WTC11 (cell line): ENCODE measurements around the gene VAV2. TPM values are rescaled to one million over a fixed set of nuclear protein-coding genes. Genes with fewer than 3 reads are reported as not detected.

Experiments
- ATAC-seq: fragments of 200-7000 bp; cut with Tn5 transposase; 2 replicates; pipeline ENCODE4 v1.10.0; 2021; ENCODE audit warnings: mild to moderate bottlenecking, moderate library complexity
- CTCF ChIA-PET: fragments of 300-600 bp; sonication (Branson Sonifier 250); formaldehyde crosslinking; loops from one replicate; lab custom pipeline; 2021; ENCODE audit warnings: antibody characterized with exemption; lab: Charles Lee
- POLR2A ChIA-PET: fragments of 350-600 bp; sonication (Branson Sonifier 250); formaldehyde crosslinking; loops from one replicate; lab custom pipeline; 2021; ENCODE audit warnings: antibody characterized with exemption; lab: Charles Lee
- DNase-seq: peaks from one replicate; pipeline ENCODE4 v3.0.0; 2021; ENCODE audit warnings: low spot score
- H3K27ac Mint-ChIP-seq: 2 replicates; pipeline ENCODE4 v1.8.0; 2021; ENCODE audit warnings: mixed read lengths
- H3K27me3 Mint-ChIP-seq: 2 replicates; pipeline ENCODE4 v1.8.0; 2021; ENCODE audit warnings: low read depth, mild to moderate bottlenecking, moderate library complexity, mixed read lengths
- H3K36me3 Mint-ChIP-seq: 2 replicates; pipeline ENCODE4 v1.8.0; 2021; ENCODE audit warnings: mixed read lengths
- H3K4me1 Mint-ChIP-seq: 2 replicates; pipeline ENCODE4 v1.8.0; 2022; ENCODE audit warnings: mixed read lengths
- H3K4me3 Mint-ChIP-seq: 2 replicates; pipeline ENCODE4 v1.8.0; 2021; ENCODE audit warnings: mild to moderate bottlenecking, moderate library complexity, mixed read lengths
- H3K9me3 Mint-ChIP-seq: 2 replicates; pipeline ENCODE4 v1.8.0; 2021; ENCODE audit warnings: mixed read lengths
- AFF4 ChIP-seq: sonication (generic); formaldehyde crosslinking; IDR thresholded peaks from 2 replicates; pipeline ENCODE4 v1.8.1; 2023; ENCODE audit warnings: mild to moderate bottlenecking, missing genetic modification reagents, borderline replicate concordance
- GTF2I ChIP-seq: fragments of 250-450 bp; sonication (Bioruptor Pico); conservative IDR thresholded peaks from 2 replicates; pipeline ENCODE4 v1.4.0; 2021; ENCODE audit warnings: mild to moderate bottlenecking
- KAT7 ChIP-seq: sonication (generic); formaldehyde crosslinking; IDR thresholded peaks from 2 replicates; pipeline ENCODE4 v1.8.1; 2023; ENCODE audit warnings: missing genetic modification reagents, mild to moderate bottlenecking, borderline replicate concordance
- OVOL2 ChIP-seq: fragments of 250-450 bp; sonication (Bioruptor Pico); IDR thresholded peaks from 2 replicates; pipeline ENCODE4 v1.9.0; 2021; ENCODE audit warnings: mild to moderate bottlenecking, borderline replicate concordance
- PREB ChIP-seq: sonication (generic); formaldehyde crosslinking; IDR thresholded peaks from 2 replicates; pipeline ENCODE4 v1.8.1; 2022; ENCODE audit warnings: mild to moderate bottlenecking, missing genetic modification reagents, moderate library complexity, borderline replicate concordance
- RELA ChIP-seq: sonication (generic); formaldehyde crosslinking; IDR thresholded peaks from 2 replicates; pipeline ENCODE4 v1.8.1; 2022; ENCODE audit warnings: missing genetic modification reagents, mild to moderate bottlenecking, borderline replicate concordance
- SMAD3 ChIP-seq: sonication (generic); formaldehyde crosslinking; IDR thresholded peaks from 2 replicates; pipeline ENCODE4 v1.8.0; 2022; ENCODE audit warnings: missing genetic modification reagents, mild to moderate bottlenecking, borderline replicate concordance
- USF1 ChIP-seq: sonication (generic); formaldehyde crosslinking; IDR thresholded peaks from 2 replicates; pipeline ENCODE4 v1.8.0; 2022; ENCODE audit warnings: mild to moderate bottlenecking, missing genetic modification reagents
- USF2 ChIP-seq: sonication (generic); formaldehyde crosslinking; IDR thresholded peaks from 2 replicates; pipeline ENCODE4 v1.8.1; 2023; ENCODE audit warnings: mild to moderate bottlenecking, missing genetic modification reagents, moderate library complexity
- ZNF232 ChIP-seq: sonication (generic); formaldehyde crosslinking; IDR thresholded peaks from 2 replicates; pipeline ENCODE4 v1.8.0; 2022; ENCODE audit warnings: mild to moderate bottlenecking, missing genetic modification reagents
- ZNF423 ChIP-seq: fragments of 250-450 bp; sonication (Bioruptor Pico); IDR thresholded peaks from 2 replicates; pipeline ENCODE4 v2.1.2; 2022; ENCODE audit warnings: mild to moderate bottlenecking, moderate library complexity
- ZNF532 ChIP-seq: fragments of 250-450 bp; sonication (Bioruptor Pico); IDR thresholded peaks from 2 replicates; pipeline ENCODE4 v1.9.0; 2021; ENCODE audit warnings: mild to moderate bottlenecking, borderline replicate concordance
- ZSCAN18 ChIP-seq: fragments of 250-450 bp; sonication (Bioruptor Pico); IDR thresholded peaks from 2 replicates; pipeline ENCODE4 v2.1.2; 2022; ENCODE audit warnings: mild to moderate bottlenecking, moderate library complexity
- total RNA-seq: library from RNA; stranded (reverse); gene quantifications from 3 replicates; pipeline ENCODE4 v1.2.3, GENCODE V29; 2021

VAV2 gene
- total RNA-seq, 1 experiment from 2014 or later, result 39.7 TPM

- no peak for TF ChIP-seq AFF4 (CRISPR knock-in tag)
- TF ChIP-seq GTF2I (CRISPR knock-in tag), result no peak
- no peak for TF ChIP-seq USF1 (CRISPR knock-in tag)
- no peak for TF ChIP-seq KAT7 (CRISPR knock-in tag)
- no peak for TF ChIP-seq ZNF423
- no peak for TF ChIP-seq ZSCAN18 (CRISPR knock-in tag)
- no peak for TF ChIP-seq SMAD3 (CRISPR knock-in tag)
- no peak for TF ChIP-seq ZNF532 (CRISPR knock-in tag)
- no peak for TF ChIP-seq ZNF232 (CRISPR knock-in tag)
- TF ChIP-seq OVOL2 (CRISPR knock-in tag), result no peak
Observed at GRCh38 chr9:133964463-133964862, 27.7 kb downstream of the VAV2 start (continued).

- Mint-ChIP-seq H3K36me3 (peaks cover 6% of the 10 kb centered on the region), H3K27me3 (no peaks in the 10 kb centered on the region)
- POLR2A ChIA-PET, result interaction anchor here (0.6 kb wide), 1 partner anchor 1709 kb away, joined by 3 read pairs; no protein-coding TSS in a partner anchor
- no peak for ATAC-seq
- TF ChIP-seq RELA (no peak), PREB (CRISPR knock-in tag) (no peak), USF2 (CRISPR knock-in tag) (no peak)
- TF ChIP-seq, all 79 proteins: peak for 0
- Mint-ChIP-seq H3K9me3 (peaks cover 8% of the 10 kb centered on the region), H3K4me3 (no peak overlapping the region), H3K27ac (no peak overlapping the region), H3K4me1 (peaks cover 37% of the 10 kb centered on the region)
- no peak for DNase-seq
- CTCF ChIA-PET, result interaction anchor here (1.3 kb wide), 1 partner anchor 30 kb away, joined by 4 read pairs; no protein-coding TSS in a partner anchor
Observed at GRCh38 chr9:133963166-133963565, 29.0 kb downstream of the VAV2 start.
